Gastrocnemius medialis (tissue), 4 donors: Measurements from ENCODE around the gene ERAL1. TPM values are rescaled to one million over a fixed set of nuclear protein-coding genes. Genes with fewer than 3 reads are reported as not detected.

Experiments
- ATAC-seq, 2 donors: fragments of 150-250 bp; one replicate each; pipeline ENCODE4 v1.9.1; 2016
- DNase-seq, 2 donors: peaks; one replicate each; pipeline ENCODE4 v3.0.0-alpha.2; 2019
- H3K27ac ChIP-seq, 4 donors: fragments of 200-600 bp; sonication (generic); 1 replicate in 1 of 4; 2 replicates in 3 of 4; pipeline ENCODE4 v1.5.1; 2016 to 2018; ENCODE audit warnings: mild to moderate bottlenecking in 2 of 4, moderate library complexity in 1 of 4
- H3K27me3 ChIP-seq, 3 donors: fragments of 200-600 bp; sonication (generic) in 2 of 3; 1 replicate in 1 of 3; 2 replicates in 2 of 3; pipeline versions ENCODE4 v1.5.1 to v1.6.0; 2016 to 2019; ENCODE audit warnings: mild to moderate bottlenecking in 1 of 3, moderate library complexity in 1 of 3
- H3K36me3 ChIP-seq, 2 donors: fragments of 200-600 bp; sonication (generic) in 1 of 2; one replicate each; pipeline ENCODE4 v1.5.1; 2017 to 2018
- H3K4me1 ChIP-seq, 2 donors: fragments of 200-600 bp; sonication (generic) in 1 of 2; one replicate each; pipeline ENCODE4 v1.5.1; 2016 to 2017; ENCODE audit warnings: mild to moderate bottlenecking in 2 of 2
- H3K4me3 ChIP-seq, 4 donors: fragments of 200-600 bp; sonication (generic) in 3 of 4; 1 replicate in 1 of 4; 2 replicates in 3 of 4; pipeline ENCODE4 v1.5.1; 2016 to 2019; ENCODE audit warnings: mild to moderate bottlenecking in 2 of 4
- H3K9me3 ChIP-seq, 3 donors: fragments of 200-600 bp; sonication (generic) in 2 of 3; 1 replicate in 1 of 3; 2 replicates in 2 of 3; pipeline ENCODE4 v1.5.1; 2016 to 2019
- CTCF ChIP-seq, 5 experiments: fragments of 450-650 bp in 3 of 5; fragments of 200-600 bp in 2 of 5; sonication (generic) in 2 of 5; IDR thresholded peaks in 4 of 5; conservative IDR thresholded peaks in 1 of 5; 1 replicate in 4 of 5; 2 replicates in 1 of 5; pipeline ENCODE4 v1.5.1; 2016 to 2019; ENCODE audit warnings: antibody characterized with exemption in 5 of 5, mild to moderate bottlenecking in 3 of 5, moderate library complexity in 3 of 5
- POLR2A ChIP-seq, 2 donors: fragments of 450-650 bp; IDR thresholded peaks; one replicate each; pipeline ENCODE4 v1.6.1; 2017; ENCODE audit warnings: antibody characterized with exemption in 2 of 2, mild to moderate bottlenecking in 2 of 2, moderate library complexity in 2 of 2
- in situ Hi-C, 4 donors: fragments of 200-750 bp; cut with MboI; loops; one replicate each; pipeline versions ENCODE4 v1.15.0 to v1.8.0; 2017; ENCODE audit warnings: low sequenced_read_pairs in 4 of 4
- intact Hi-C: fragments of 100-400 bp; cut with DNase I; formaldehyde crosslinking; loops from one replicate; pipeline ENCODE4 v1.15.1; 2023; ENCODE audit warnings: low total_unique reads
- total RNA-seq, 4 donors: library from RNA; depleted of rRNA; stranded (reverse); fragments of >200 nt; gene quantifications; one replicate each; pipeline versions ENCODE4 v1.1.0 to v1.2.3, GENCODE V29; 2016

Gene ERAL1
- total RNA-seq, 4 donors from 2014 or later = 35.1 to 69.2 (median 64.1) TPM

- ATAC-seq = no peak
- no peak overlapping the region for H3K4me3 ChIP-seq
- H3K9me3 ChIP-seq = no peaks in the 10 kb centered on the region
- no peaks in the 10 kb centered on the region for H3K27me3 ChIP-seq
- DNase-seq = no peak
- TF ChIP-seq CTCF (IDR thresholded peaks at IDR 0.05 in 4 of 5, conservative IDR thresholded peaks at IDR 0.05 in 1 of 5) (no peak), POLR2A (IDR thresholded peaks at IDR 0.05) (no peak)
- intact Hi-C loops (no loop called here), in situ Hi-C loops (loop anchor here in 3 of 4 donors (10.0 to 25.0 kb wide), 2 partner anchors 88 to 91 kb away; no protein-coding TSS in a partner anchor)
- no peak overlapping the region for H3K27ac ChIP-seq
- H3K4me1 ChIP-seq = peaks cover 7 to 11% of the 10 kb centered on the region in 2 donors
- H3K36me3 ChIP-seq = peaks cover 0 to 18% of the 10 kb centered on the region in 2 donors
Measured at GRCh38 chr17:28853295-28853694, 1.5 kb upstream of the ERAL1 start.

GRCh38 chr17:28855336-28855679 lies 492 bp downstream of the ERAL1 start:
- no peak for ATAC-seq
- DNase-seq = no peak
- H3K4me1 ChIP-seq = peaks cover 7 to 11% of the 10 kb centered on the region in 2 donors
- peak overlapping the region; percentile 77 to 85 (median 82) for H3K27ac ChIP-seq
- H3K9me3 ChIP-seq = no peaks in the 10 kb centered on the region
- intact Hi-C loops (loop anchor here (2.0 to 5.0 kb wide), 2 partner anchors 42 to 43 kb away; partner anchors contain the start of gene FLOT2), in situ Hi-C loops (loop anchor here (5.0 to 25.0 kb wide), 3 partner anchors 91 to 93 kb away; no protein-coding TSS in a partner anchor)
- TF ChIP-seq CTCF (IDR thresholded peaks at IDR 0.05 in 4 of 5, conservative IDR thresholded peaks at IDR 0.05 in 1 of 5) (no peak), POLR2A (IDR thresholded peaks at IDR 0.05) (no peak)
- H3K4me3 ChIP-seq = peak overlapping the region; percentile 63 to 85 (median 75)
- peaks cover 0 to 38% of the 10 kb centered on the region in 2 donors for H3K36me3 ChIP-seq
- H3K27me3 ChIP-seq = no peaks in the 10 kb centered on the region

- no peak for TF ChIP-seq CTCF (IDR thresholded peaks at IDR 0.05 in 4 of 5, conservative IDR thresholded peaks at IDR 0.05 in 1 of 5)
- no peak for TF ChIP-seq POLR2A (IDR thresholded peaks at IDR 0.05)
- peak overlapping the region in 1 of 4 donors; percentile 63 for H3K4me3 ChIP-seq
- ATAC-seq = no peak
- intact Hi-C loops = loop anchor here (5.0 kb wide), 1 partner anchor 41 kb away; the partner anchor contains the start of gene FLOT2
- peaks cover 0 to 46% of the 10 kb centered on the region in 2 donors for H3K36me3 ChIP-seq
- no peak overlapping the region for H3K27ac ChIP-seq
- in situ Hi-C loops = loop anchor here (5.0 to 25.0 kb wide), 3 partner anchors 91 to 94 kb away; no protein-coding TSS in a partner anchor
- H3K27me3 ChIP-seq = no peaks in the 10 kb centered on the region
- no peaks in the 10 kb centered on the region for H3K9me3 ChIP-seq
- no peak for DNase-seq
- H3K4me1 ChIP-seq = peaks cover 7 to 11% of the 10 kb centered on the region in 2 donors
Measured at GRCh38 chr17:28856028-28856574, 1.3 kb downstream of the ERAL1 start.

GRCh38 chr17:28857905-28858800 lies 3.3 kb downstream of the ERAL1 start:
- Histone ChIP-seq H3K4me3 (no peak overlapping the region), H3K9me3 (no peaks in the 10 kb centered on the region), H3K27me3 (no peaks in the 10 kb centered on the region), H3K27ac (no peak overlapping the region), H3K4me1 (peaks cover 7 to 11% of the 10 kb centered on the region in 2 donors), H3K36me3 (peaks cover 0 to 50% of the 10 kb centered on the region in 2 donors)
- TF ChIP-seq POLR2A (IDR thresholded peaks at IDR 0.05) = no peak
- in situ Hi-C loops (loop anchor here (5.0 to 25.0 kb wide), 3 partner anchors 93 to 96 kb away; no protein-coding TSS in a partner anchor), intact Hi-C loops (loop anchor here (5.0 kb wide), 1 partner anchor 39 kb away; the partner anchor contains the start of gene FLOT2)
- no peak for ATAC-seq
- DNase-seq = no peak
